CD4-positive, alpha-beta T cell (primary cell): ENCODE measurements around the gene PIP5KL1. TPM values are rescaled to one million over a fixed set of nuclear protein-coding genes. Genes with fewer than 3 reads are reported as not detected.

Source experiments
- ATAC-seq: fragments of 200-7000 bp; cut with Tn5 transposase; one replicate; pipeline ENCODE4 v1.10.0; 2022; ENCODE audit warnings: mild to moderate bottlenecking; ENCODE audit not compliant: poor library complexity
- CTCF ChIA-PET: fragments of 350-600 bp; sonication (Branson Sonifier 250); formaldehyde crosslinking; loops from one replicate; lab custom pipeline; 2021; ENCODE audit warnings: antibody characterized with exemption, inconsistent platforms; lab: Charles Lee
- POLR2A ChIA-PET: fragments of 350-600 bp; sonication (Branson Sonifier 250); formaldehyde crosslinking; loops from one replicate; lab custom pipeline; 2021; ENCODE audit warnings: antibody characterized with exemption, inconsistent platforms; lab: Charles Lee
- DNase-seq, 14 experiments: peaks; one replicate each; pipeline ENCODE4 v3.0.0-alpha.2; 2013 to 2020; ENCODE audit warnings: mixed read lengths in 2 of 14
- H3K27ac ChIP-seq, 2 donors: one replicate each; pipeline versions ENCODE4 v1.5.1 to v1.7.0; 2013; ENCODE audit warnings: low read length in 2 of 2, low read depth in 1 of 2, mild to moderate bottlenecking in 1 of 2
- H3K27me3 ChIP-seq, 2 experiments: 1 replicate in 1 of 2; 2 replicates in 1 of 2; pipeline versions ENCODE4 v1.6.1 to v1.7.0; 2013; ENCODE audit warnings: low read length in 2 of 2, control low read depth in 1 of 2, mild to moderate bottlenecking in 1 of 2, moderate library complexity in 1 of 2; ENCODE audit not compliant: insufficient read depth in 2 of 2, control insufficient read depth in 1 of 2
- H3K36me3 ChIP-seq: one replicate; pipeline ENCODE4 v1.6.1; 2013; ENCODE audit warnings: low read length, control low read depth; ENCODE audit not compliant: insufficient read depth
- H3K4me1 ChIP-seq: one replicate; pipeline ENCODE4 v1.6.1; 2013; ENCODE audit warnings: low read length, control low read depth; ENCODE audit not compliant: insufficient read depth
- H3K4me3 ChIP-seq: one replicate; pipeline ENCODE4 v1.5.1; 2013; ENCODE audit warnings: mild to moderate bottlenecking, low read length, moderate library complexity
- H3K9me3 ChIP-seq, 2 experiments: 1 replicate in 1 of 2; 2 replicates in 1 of 2; pipeline versions ENCODE4 v1.6.1 to v1.7.0; 2013; ENCODE audit warnings: low read length in 2 of 2, mild to moderate bottlenecking in 2 of 2, control low read depth in 1 of 2, moderate library complexity in 1 of 2; ENCODE audit not compliant: control insufficient read depth in 1 of 2, insufficient read depth in 1 of 2
- H3K27ac Mint-ChIP-seq: one replicate; pipeline ENCODE4 v1.8.0; 2020; ENCODE audit warnings: mixed read lengths
- H3K27me3 Mint-ChIP-seq: one replicate; pipeline ENCODE4 v1.8.0; 2021; ENCODE audit warnings: mixed read lengths
- H3K36me3 Mint-ChIP-seq: one replicate; pipeline ENCODE4 v1.8.0; 2021; ENCODE audit warnings: low read depth, mixed read lengths
- H3K4me1 Mint-ChIP-seq: one replicate; pipeline ENCODE4 v1.8.0; 2021; ENCODE audit warnings: low read depth, mixed read lengths
- H3K4me3 Mint-ChIP-seq: one replicate; pipeline ENCODE4 v1.8.0; 2020; ENCODE audit warnings: mild to moderate bottlenecking, mixed read lengths
- H3K9me3 Mint-ChIP-seq: one replicate; pipeline ENCODE4 v1.8.0; 2020; ENCODE audit warnings: mixed read lengths
- CTCF ChIP-seq: fragments of 200-600 bp; IDR thresholded peaks from one replicate; pipeline ENCODE4 v1.8.0; 2022; ENCODE audit warnings: antibody characterized with exemption, mild to moderate bottlenecking
- intact Hi-C, 2 experiments: fragments of 100-400 bp; cut with DNase I in 1 of 2; cut with micrococcal nuclease in 1 of 2; formaldehyde crosslinking; loops; one replicate each; pipeline versions ENCODE4 v1.15.1 to v1.9.0; 2023 to 2025; cut with DNase I, micrococcal nuclease
- total RNA-seq, 174 experiments: library from RNA in 2 of 174; stranded (reverse) in 2 of 174; gene quantifications; one replicate each; pipeline ENCODE4 v1.2.3 and lab custom pipeline; 2021 to 2026

The PIP5KL1 gene
- total RNA-seq, 2 experiments from 2014 or later = 2.9 to 3.3 TPM

DNA sequence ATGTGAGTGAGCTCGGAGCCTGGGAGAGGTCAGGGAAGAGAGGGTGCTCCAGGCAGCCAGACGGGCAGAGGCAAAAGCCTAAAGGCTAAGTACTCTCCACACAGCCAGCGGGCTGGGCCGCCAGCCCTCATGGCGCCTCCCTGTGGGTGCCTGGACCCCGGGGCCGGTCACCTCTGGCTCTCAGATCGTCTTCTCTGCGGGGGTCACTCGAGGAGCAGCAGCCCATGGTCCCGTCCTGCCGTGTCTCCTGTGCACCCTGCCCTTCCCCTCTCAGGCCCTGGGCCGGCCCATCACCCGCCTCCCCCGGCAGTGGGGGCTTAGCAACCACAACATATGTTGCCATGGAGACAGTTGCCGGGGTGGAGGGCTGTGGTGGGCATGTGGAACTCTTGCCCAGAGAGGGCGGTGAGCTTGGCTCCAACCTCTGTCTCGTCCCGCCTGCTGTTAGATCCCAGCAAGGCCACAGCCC, 57.3 kb downstream of the PIP5KL1 start:
- DNase-seq = no peak
- H3K9me3 Mint-ChIP-seq = no peaks in the 10 kb centered on the region
- no peaks in the 10 kb centered on the region for H3K4me1 Mint-ChIP-seq
- CTCF ChIA-PET = interaction anchor here (0.5 kb wide), 1 partner anchor 411 kb away, joined by 6 read pairs; no protein-coding TSS in a partner anchor
- H3K27me3 ChIP-seq = peaks cover 4 to 6% of the 10 kb centered on the region in 2 experiments
- peaks cover 1% of the 10 kb centered on the region for H3K36me3 Mint-ChIP-seq
- intact Hi-C loops = no loop called here
- TF ChIP-seq CTCF = no peak
- POLR2A ChIA-PET = interaction anchor here (0.9 kb wide), 1 partner anchor 9 kb away, joined by 5 read pairs; no protein-coding TSS in a partner anchor
- no peaks in the 10 kb centered on the region for H3K36me3 ChIP-seq
- no peaks in the 10 kb centered on the region for H3K27me3 Mint-ChIP-seq
- H3K4me3 Mint-ChIP-seq = no peak overlapping the region
- no peak overlapping the region for H3K27ac Mint-ChIP-seq
- no peak overlapping the region for H3K27ac ChIP-seq
- ATAC-seq = no peak
- H3K9me3 ChIP-seq = no peaks in the 10 kb centered on the region
- H3K4me3 ChIP-seq = no peak overlapping the region
- H3K4me1 ChIP-seq = peaks cover 16% of the 10 kb centered on the region

- H3K27me3 ChIP-seq = no peaks in the 10 kb centered on the region
- H3K4me1 ChIP-seq = peaks cover 12% of the 10 kb centered on the region
- Mint-ChIP-seq H3K4me1 (no peaks in the 10 kb centered on the region), H3K9me3 (no peaks in the 10 kb centered on the region), H3K4me3 (no peak overlapping the region), H3K27me3 (no peaks in the 10 kb centered on the region), H3K27ac (no peak overlapping the region), H3K36me3 (no peaks in the 10 kb centered on the region)
- no peak overlapping the region for H3K27ac ChIP-seq
- ChIA-PET CTCF (no interaction called here), POLR2A (interaction anchor here (0.7 kb wide), 1 partner anchor 243 kb away, joined by 4 read pairs; no protein-coding TSS in a partner anchor)
- no peak for TF ChIP-seq CTCF
- ATAC-seq (no peak), DNase-seq (no peak)
- H3K36me3 ChIP-seq = no peaks in the 10 kb centered on the region
- H3K9me3 ChIP-seq = no peaks in the 10 kb centered on the region
- intact Hi-C loops = no loop called here
- no peak overlapping the region for H3K4me3 ChIP-seq
Observed at GRCh38 chr9:127872369-127873222, 58.0 kb downstream of the PIP5KL1 start.

DNA sequence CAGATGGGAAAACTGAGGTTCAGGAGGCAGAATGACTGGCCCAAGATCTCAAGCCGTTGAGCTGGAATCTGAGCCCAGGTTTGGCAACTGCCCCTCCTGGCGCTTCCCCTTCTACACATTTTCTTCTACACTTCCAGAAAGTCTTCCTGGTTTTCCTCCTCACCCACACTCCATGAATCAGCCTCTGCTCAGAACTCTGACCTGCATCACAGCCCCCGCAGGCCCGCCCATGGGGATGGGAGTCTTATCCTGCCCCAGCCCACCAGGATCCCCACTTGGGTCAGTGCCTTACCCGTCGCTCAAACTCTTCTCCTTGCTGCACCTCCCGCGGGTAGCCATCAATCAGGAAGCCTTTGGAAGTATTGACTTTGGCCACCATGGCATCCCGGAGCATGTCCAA, 59.0 kb downstream of the PIP5KL1 start:
- no peak overlapping the region for H3K4me3 Mint-ChIP-seq
- ChIA-PET CTCF (no interaction called here), POLR2A (interaction anchor here (1.6 kb wide), 1 partner anchor 33 kb away, joined by 3 read pairs; no protein-coding TSS in a partner anchor)
- no peaks in the 10 kb centered on the region for H3K27me3 Mint-ChIP-seq
- no peak for DNase-seq
- no peak overlapping the region for H3K27ac Mint-ChIP-seq
- no peak for ATAC-seq
- no peaks in the 10 kb centered on the region for H3K36me3 Mint-ChIP-seq
- no peak for TF ChIP-seq CTCF
- H3K4me1 Mint-ChIP-seq = no peaks in the 10 kb centered on the region
- no peaks in the 10 kb centered on the region for H3K9me3 Mint-ChIP-seq
- peaks cover 8% of the 10 kb centered on the region for H3K4me1 ChIP-seq
- no peak overlapping the region for H3K4me3 ChIP-seq
- H3K9me3 ChIP-seq = no peaks in the 10 kb centered on the region
- no peak overlapping the region for H3K27ac ChIP-seq
- no peaks in the 10 kb centered on the region for H3K36me3 ChIP-seq
- intact Hi-C loops = loop anchor here in 1 of 2 experiments (2.0 kb wide), 2 partner anchors 49 to 85 kb away; partner anchors contain the start of gene CDK9
- no peaks in the 10 kb centered on the region for H3K27me3 ChIP-seq
